HG02763 (cell line): ENCODE data around the gene GAS6.
"Not testable (repeated sequence)": the region's sequence is repeated elsewhere in the genome, so short reads cannot be mapped to it uniquely, and the experiment has no call there.

Source experiments
- ATAC-seq: cut with Tn5 transposase; IDR thresholded peaks from one replicate; pipeline ENCODE4 v1.9.1; 2021; ENCODE audit warnings: mild to moderate bottlenecking, moderate library complexity; ENCODE audit not compliant: unreplicated experiment

Gene GAS6

GRCh38 chr13:113796964-113797676 lies 66.8 kb downstream of the GAS6 start:
- ATAC-seq, result no peak

GRCh38 chr13:113796211-113796963 lies 67.5 kb downstream of the GAS6 start:
- ATAC-seq, result no peak

GRCh38 chr13:113795362-113795761 lies 68.5 kb downstream of the GAS6 start:
- not testable (repeated sequence) for ATAC-seq

GRCh38 chr13:113794764-113795173 lies 69.1 kb downstream of the GAS6 start:
- ATAC-seq, result no peak

- ATAC-seq, result no peak
Measured at GRCh38 chr13:113794086-113794485, 69.8 kb downstream of the GAS6 start.

DNA sequence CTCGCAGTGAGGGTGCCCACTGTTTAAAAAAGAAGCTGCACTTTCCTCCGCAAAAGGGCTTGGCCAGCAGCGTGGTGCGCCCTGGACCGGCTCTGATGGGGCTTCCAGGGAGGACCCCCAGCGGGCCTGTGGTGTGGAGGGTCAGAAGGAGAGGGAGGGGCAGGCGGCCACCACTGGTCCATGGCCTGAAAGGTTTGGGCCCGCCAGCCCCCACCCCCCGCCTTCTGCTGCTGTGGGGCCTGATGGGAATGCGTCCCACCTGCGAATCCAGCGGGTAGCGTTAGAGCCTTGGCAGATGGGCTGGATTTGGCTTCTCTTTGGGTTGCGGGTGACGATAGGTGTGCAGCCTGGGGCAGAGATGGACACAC lies 70.2 kb downstream of the GAS6 start:
- no peak for ATAC-seq

DNA sequence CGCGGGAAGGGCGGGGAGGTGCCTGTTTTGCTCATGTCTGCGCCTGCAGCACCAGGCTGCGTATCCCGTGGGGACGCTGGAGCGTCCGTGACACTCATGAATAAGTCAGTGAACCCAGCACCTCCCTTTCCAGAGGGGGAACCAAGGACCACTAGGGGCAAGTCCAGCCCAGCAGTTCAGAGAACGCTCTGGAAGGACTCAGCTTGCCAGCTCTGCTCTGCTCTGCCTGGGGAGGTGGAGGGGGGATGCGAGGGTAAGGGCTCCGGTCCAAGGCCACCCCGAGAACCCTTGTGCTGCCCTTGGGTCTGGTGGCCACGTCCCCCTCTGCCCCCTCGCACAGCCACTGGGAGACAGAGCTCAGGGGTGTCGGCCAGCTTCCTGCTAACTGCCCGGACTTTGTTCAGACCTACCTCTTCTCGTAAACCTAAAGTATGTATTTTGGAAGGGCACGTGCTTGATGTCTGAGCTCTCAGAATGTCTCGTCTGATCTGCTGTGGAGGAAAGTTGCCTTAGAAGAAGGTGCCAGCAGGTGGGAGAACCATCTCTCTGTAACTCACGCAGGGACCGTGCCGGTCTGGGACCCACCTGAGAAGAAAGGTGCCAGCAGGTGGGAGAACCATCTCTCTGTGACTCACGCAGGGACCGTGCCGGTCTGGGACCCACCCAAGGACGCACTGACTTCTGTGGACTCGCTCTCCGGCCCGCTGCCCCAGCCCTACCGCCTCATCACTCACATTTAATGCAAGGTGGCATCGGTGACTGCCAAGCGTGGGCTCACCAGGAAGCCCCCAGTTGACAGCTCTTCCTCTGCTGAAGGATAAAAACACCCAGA lies 70.8 kb downstream of the GAS6 start:
- no peak for ATAC-seq

DNA sequence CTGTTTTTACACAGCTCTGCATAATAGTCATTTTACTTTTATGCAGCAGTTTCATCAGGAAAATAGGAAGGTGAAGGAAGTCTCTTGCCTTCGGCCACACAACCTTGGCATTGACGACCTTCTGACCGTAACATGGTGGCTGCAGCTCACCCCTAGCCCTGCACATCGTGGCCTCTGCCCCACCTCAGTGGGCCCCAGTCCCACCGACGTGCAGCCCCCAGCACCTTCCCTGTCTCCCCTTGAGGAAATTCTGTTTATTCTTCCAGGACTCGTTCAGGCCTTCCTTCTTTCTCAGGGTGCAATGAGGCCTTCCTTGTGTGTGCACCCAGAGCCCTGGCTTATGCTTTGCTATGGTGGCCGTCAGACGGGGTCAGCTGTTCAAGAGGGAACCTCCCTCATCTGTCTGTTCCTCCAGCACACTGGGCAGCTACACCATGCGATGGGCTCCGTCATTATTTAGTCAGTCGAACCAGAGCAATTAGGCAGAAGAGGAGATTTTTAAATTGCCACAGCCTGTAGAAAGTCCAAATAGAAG lies 71.6 kb downstream of the GAS6 start:
- ATAC-seq, result no peak

GRCh38 chr13:113791761-113792160 lies 72.1 kb downstream of the GAS6 start:
- ATAC-seq, result no peak

GRCh38 chr13:113791226-113791625 lies 72.7 kb downstream of the GAS6 start:
- ATAC-seq, result no peak

DNA sequence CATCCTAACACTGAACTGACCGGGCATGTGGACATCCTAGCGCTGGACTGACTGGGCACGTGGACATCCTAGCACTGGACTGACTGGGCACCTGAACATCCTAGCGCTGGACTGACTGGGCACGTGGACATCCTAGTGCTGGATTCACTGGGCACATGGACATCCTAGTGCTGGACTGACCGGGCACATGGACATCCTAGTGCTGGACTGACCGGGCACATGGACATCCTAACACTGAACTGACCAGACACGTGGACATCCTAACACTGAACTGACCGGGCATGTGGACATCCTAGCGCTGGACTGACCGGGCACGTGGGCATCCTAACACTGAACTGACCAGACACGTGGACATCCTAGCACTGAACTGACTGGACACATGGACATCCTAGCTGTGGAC lies 73.9 kb downstream of the GAS6 start:
- ATAC-seq, result not testable (repeated sequence)

- no peak for ATAC-seq
Measured at GRCh38 chr13:113789167-113789566, 74.7 kb downstream of the GAS6 start.

- no peak for ATAC-seq
Measured at GRCh38 chr13:113788413-113789135, 75.3 kb downstream of the GAS6 start.

- no peak for ATAC-seq
Measured at GRCh38 chr13:113787694-113788093, 76.2 kb downstream of the GAS6 start.

DNA sequence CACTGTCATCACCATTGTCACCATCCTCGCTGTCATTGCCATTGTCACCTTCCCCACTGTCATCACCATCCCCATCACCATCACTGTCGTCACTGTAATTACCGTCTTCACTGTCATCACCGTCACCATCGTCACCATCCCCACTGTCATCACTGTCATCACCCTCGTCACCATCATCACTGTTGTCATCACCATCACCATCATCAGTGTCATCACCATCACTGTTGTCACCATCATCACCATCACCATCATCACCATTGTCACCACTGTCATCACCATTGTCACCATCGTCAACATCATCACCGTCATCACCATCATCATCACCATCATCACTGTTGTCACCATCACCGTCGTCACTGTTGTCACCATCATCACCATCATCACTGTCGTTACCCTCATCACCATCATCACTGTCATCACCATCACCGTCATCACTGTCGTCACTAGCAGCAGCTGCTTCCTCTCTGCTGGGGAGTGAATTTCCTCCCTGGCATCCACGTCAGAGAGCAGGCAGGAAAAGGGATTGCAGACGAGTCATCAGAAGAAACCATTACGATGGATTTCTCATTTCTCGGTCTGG lies 77.5 kb downstream of the GAS6 start:
- ATAC-seq, result no peak

- ATAC-seq, result no peak
Measured at GRCh38 chr13:113785051-113786010, 78.5 kb downstream of the GAS6 start.

DNA sequence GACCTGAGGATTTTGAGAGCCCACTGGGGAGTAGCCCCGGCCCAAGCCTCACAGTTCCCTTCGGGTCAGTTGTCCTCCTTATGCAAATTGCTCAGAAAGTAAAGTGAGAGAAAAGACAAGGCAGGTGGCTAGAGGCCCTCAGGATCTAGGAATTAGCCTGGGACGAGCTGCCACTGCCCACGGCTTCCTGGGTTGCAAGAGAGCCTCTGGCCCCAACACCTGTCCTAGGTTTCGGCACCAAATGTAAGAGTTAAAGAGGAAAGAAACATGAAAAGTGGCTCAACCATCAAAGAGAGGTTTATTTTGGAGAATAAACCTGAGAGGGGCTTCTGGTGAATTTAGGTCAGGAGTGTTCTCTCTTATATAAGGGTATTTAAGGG lies 79.2 kb downstream of the GAS6 start:
- no peak for ATAC-seq

GRCh38 chr13:113783966-113784644 lies 79.8 kb downstream of the GAS6 start:
- no peak for ATAC-seq
